ENCODE results near the gene PRMT2.
"Not testable (repeated sequence)": the region's sequence is repeated elsewhere in the genome, so short reads cannot be mapped to it uniquely, and the experiment has no call there.

The PRMT2 gene

DNA sequence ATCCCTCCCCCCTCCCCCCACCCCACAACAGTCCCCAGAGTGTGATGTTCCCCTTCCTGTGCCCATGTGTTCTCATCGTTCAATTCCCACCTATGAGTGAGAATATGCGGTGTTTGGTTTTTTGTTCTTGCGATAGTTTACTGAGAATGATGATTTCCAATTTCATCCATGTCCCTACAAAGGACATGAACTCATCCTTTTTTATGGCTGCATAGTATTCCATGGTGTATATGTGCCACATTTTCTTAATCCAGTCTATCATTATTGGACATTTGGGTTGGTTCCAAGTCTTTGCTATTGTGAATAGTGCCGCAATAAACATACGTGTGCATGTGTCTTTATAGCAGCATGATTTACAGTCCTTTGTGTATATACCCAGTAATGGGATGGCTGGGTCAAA lies 33.4 kb downstream of the PRMT2 start:
- not testable (repeated sequence) for DNase-seq (ENCODE audit: low read depth)

DNA sequence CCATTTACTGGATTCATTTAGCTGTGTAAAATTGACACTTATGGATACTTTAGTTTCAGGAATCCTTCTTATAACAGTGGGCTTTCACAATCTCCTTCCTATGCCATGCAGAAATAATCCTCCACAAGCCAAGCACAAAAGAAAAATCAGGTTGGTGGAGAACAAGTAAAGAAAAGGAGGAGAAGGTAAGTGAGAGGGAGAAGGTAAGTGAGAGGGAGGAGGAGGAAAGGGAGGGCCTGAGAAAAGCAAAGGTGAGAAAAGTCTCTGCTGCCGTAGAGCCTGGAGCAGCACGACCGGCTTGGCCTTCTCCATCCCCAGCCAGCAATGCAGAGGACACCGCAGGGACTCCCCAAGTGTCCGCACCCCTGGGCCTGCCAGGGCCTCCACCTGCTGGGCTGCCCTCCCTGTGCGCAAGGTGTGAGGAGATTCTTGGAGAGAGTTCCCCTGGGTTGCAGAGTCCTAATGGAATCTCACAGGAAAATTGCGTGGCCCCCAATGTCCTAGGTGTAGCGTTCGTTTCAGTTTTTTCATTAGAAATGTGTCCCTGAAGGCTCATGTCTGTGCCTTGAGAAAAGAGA lies 39.0 kb downstream of the PRMT2 start:
- no peak for DNase-seq (ENCODE audit: low read depth)

DNA sequence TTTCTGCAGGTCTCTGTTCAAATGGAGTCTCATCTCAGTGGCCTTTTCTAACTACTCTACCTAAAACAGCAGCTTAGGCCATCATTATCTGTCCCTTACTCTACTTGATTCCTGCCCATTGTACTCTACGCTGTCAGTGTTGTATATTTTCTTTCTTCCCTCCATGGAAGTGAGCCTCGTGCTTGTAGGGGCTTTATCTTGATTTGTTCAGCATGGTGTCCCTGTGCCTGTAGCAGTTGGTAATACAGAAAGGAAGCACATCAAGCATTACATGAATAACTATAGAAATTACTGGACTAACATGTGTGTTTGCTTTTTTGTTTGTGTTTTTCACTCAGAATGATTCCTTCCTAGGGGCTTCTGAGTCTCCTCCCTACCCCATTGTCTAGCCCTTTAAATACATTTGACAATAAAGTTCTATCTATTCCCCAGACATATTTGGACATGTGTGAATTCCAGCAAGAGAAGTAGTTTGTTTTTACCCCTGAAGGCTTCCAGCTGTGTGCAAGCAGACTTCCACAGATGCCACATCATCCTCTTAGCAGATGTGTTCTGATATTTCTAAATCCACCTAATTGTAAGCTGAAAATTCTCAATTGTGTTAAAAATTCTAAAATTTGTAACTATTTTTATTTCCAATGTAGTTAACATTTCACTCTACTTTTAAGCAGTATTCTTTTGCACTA lies 40.3 kb downstream of the PRMT2 start:
- DNase-seq (ENCODE audit: low read depth), result no peak

DNA sequence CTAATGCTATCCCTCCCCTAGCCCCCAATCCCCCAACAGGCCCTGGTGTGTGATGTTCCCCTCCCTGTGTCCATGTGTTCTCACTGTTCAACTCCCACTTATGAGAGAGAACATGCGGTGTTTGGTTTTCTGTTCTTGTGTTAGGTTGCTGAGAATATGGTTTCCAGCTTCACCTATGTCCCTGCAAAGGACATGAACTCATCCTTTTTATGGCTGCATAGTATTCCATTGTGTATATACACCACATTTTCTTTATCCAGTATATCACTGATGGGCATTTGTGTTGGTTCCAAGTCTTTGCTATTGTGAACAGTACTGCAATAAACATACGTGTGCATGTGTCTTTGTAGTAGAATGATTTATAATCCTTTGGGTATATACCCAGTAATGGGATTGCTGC lies 41.1 kb downstream of the PRMT2 start:
- not testable (repeated sequence) for DNase-seq (ENCODE audit: low read depth)

DNA sequence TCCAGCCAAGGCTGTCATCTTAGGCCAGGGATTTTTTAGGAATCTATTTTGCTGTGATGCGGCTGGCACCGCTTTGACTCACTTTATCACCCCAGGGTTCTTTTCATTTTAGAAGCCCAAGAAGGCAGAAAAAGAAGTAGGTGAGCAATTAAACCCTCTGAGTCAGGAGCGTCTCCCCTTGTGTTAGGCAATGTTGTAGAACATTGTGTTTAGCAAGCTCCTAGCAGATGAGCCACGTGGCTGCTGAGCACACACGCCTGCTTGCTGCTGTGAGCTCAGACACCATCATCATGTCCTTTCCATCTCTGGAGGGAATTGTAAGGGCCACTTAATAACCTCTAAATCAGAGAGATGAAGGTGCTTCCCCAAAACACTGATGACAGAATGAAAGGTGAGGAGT lies 46.1 kb downstream of the PRMT2 start:
- DNase-seq (ENCODE audit: low read depth), result peak; percentile 27

DNA sequence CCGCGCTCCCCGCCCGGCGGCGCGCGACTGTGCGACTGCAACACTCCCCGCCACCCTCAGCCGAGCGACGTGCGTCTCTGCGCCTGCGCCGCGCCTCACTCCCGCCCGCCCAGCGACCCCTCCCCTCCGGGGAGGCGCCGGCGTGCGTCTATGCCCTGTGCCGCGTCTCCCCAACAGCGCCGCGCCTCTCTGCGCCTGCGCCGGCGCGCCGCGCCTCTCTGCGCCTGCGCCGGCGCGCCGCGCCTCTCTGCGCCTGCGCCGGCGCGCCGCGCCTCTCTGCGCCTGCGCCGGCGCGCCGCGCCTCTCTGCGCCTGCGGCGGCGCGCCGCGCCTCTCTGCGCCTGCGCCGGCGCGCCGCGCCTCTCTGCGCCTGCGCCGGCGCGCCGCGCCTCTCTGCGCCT lies 63.2 kb downstream of the PRMT2 start:
- DNase-seq (ENCODE audit: low read depth), result not testable (repeated sequence)

DNA sequence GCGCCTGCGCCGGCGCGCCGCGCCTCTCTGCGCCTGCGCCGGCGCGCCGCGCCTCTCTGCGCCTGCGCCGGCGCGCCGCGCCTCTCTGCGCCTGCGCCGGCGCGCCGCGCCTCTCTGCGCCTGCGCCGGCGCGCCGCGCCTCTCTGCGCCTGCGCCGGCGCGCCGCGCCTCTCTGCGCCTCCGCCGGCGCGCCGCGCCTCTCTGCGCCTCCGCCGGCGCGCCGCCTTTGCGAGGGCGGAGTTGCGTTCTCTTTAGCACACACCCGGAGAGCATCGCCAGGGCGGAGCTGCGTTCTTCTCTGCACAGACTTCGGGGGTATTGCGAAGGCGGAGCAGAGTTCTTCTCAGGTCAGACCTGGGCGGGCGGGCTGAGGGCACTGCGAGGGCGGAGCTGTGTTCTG lies 63.6 kb downstream of the PRMT2 start:
- DNase-seq (ENCODE audit: low read depth), result not testable (repeated sequence)
